Measurements from ENCODE around the gene UMODL1.

GRCh38 chr21:42061986-42062235 is 9.2 kb upstream of the UMODL1 start:
- TF ChIP-seq ATF2 (tag by site-specific recombination; IDR thresholded peaks at IDR 0.05; ENCODE audit: low read depth) (no peak), ZNF138 (tag by site-specific recombination; IDR thresholded peaks at IDR 0.05; ENCODE audit: borderline replicate concordance) (no peak)

Measured in HEK293 (cell line).